Measurements from ENCODE around the gene TENT5C.

The TENT5C gene

DNA sequence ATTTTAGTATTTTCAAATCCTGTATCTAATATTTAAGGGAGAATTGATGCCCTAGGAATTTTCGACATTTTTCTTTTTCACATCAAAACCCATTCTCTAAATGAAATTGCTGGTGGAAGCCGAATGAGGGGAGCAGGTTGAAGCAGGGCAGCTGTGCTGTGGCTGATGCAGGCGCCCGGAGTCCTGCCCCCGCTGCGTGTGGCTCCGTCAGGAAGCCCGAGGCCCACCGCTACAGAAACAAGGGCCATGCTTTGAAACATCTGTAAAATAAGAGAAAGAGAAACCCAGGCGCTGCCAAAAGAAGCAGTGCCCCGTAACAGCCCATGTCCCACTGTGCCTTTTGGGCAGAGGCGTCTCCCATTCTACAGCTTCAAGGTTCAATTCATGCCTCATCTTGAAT is 41.1 kb downstream of the TENT5C start:
- Histone ChIP-seq H3K4me1 (ENCODE audit: control insufficient read depth, insufficient read depth, low read length, poor library complexity, severe bottlenecking) (no peaks in the 10 kb centered on the region), H3K9me3 (ENCODE audit: control insufficient read depth, low read length) (no peaks in the 10 kb centered on the region), H3K4me3 (ENCODE audit: extremely low read depth, insufficient read depth, low read length, poor library complexity, severe bottlenecking) (no peak overlapping the region), H3K27ac (ENCODE audit: low read depth, low read length, severe bottlenecking) (no peak overlapping the region), H3K36me3 (ENCODE audit: control insufficient read depth, insufficient read depth, low read length) (no peaks in the 10 kb centered on the region)
- WGBS, 2 experiments (ENCODE audit: insufficient coverage in 2 of 2): 93 to 95% methylated on average over 7 to 11 of the region's 12 CpGs

DNA sequence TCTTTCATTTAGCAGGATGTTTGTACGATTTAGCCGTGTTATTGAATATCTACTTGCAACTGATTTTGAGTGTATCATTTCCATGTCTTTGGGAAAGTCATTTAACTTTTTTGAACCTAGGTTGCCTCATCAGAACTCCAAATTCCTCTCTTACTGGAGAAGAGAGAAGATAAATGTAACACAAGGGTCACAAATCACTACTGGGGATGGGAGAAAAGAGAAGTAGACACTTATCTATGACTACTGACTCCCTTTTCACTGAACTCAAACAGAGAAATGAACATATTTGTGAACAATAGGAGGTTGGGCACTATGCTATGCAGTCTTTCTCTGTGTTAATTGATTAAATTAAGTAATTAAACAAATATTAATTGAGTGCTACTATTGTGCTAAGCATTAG is 42.2 kb downstream of the TENT5C start:
- H3K4me1 ChIP-seq (ENCODE audit: control insufficient read depth, insufficient read depth, low read length, poor library complexity, severe bottlenecking): peaks cover 3% of the 10 kb centered on the region
- H3K9me3 ChIP-seq (ENCODE audit: control insufficient read depth, low read length): no peaks in the 10 kb centered on the region
- WGBS, 2 experiments (ENCODE audit: insufficient coverage in 2 of 2): no CpG with 5 or more reads among the region's 2 CpGs
- H3K36me3 ChIP-seq (ENCODE audit: control insufficient read depth, insufficient read depth, low read length): no peaks in the 10 kb centered on the region
- H3K4me3 ChIP-seq (ENCODE audit: extremely low read depth, insufficient read depth, low read length, poor library complexity, severe bottlenecking): no peak overlapping the region
- no peak overlapping the region for H3K27ac ChIP-seq (ENCODE audit: low read depth, low read length, severe bottlenecking)

DNA sequence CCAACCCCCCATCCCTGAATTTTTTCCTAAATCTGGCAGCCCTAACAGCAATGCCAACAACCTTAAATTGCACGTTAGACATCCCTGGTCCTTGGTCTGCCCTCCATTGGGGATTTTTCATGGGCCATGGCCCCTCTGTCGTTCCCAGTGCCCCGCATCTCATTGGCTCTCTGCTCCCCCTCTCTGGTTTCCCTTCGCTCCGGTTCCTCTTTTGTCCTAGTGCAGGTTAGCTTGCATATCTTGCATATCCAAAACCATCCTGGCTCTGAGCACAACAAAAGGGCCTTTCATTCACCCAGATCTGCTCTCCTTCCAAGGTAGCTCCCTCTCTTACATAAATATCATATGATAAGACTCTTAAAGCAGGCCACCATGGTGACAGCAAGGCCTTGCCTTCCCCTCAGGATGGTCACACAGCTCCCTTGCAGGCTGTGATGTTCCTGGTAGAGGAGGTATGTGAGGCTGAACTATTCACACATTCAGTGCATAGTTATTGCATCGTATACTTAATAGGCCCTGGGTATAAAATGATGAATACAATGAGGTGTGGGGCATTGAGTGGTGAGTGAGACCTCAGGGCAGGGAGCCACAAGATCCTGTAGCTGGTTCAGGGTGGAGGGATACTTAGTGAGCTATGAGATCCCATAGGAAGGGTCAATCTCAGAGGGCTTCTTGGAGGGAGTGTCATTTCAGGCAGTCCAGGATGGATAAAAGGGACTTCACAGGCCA is 45.2 kb downstream of the TENT5C start:
- Histone ChIP-seq H3K27ac (ENCODE audit: low read depth, low read length, severe bottlenecking) (no peak overlapping the region), H3K4me3 (ENCODE audit: extremely low read depth, insufficient read depth, low read length, poor library complexity, severe bottlenecking) (no peak overlapping the region), H3K9me3 (ENCODE audit: control insufficient read depth, low read length) (no peaks in the 10 kb centered on the region), H3K4me1 (ENCODE audit: control insufficient read depth, insufficient read depth, low read length, poor library complexity, severe bottlenecking) (peaks cover 22% of the 10 kb centered on the region), H3K36me3 (ENCODE audit: control insufficient read depth, insufficient read depth, low read length) (no peaks in the 10 kb centered on the region)
- WGBS, 2 experiments (ENCODE audit: insufficient coverage in 2 of 2): 81 to 82% methylated on average over 5 to 6 of the region's 6 CpGs

DNA sequence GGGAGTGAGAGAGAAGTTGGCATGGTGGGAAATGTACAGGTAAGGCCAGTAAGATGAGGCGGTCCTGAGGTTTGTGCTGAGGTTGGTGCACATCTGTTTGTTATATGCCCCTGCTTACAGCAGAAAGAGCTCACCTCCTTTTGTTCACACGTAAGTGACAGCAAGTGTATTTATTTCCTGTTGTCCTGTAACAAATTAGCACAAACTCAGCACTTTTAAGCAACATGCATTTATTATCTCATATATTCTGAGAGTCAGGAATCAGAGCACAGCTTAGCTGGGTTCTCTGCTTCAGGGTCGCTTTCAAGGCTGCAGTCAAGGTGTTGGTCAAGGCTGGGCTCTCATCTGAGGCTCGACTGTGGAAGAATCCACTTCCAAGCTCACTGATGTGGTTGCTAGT is 45.8 kb downstream of the TENT5C start:
- no peak overlapping the region for H3K27ac ChIP-seq (ENCODE audit: low read depth, low read length, severe bottlenecking)
- 93% methylated on average over 2 to 4 of the region's 4 CpGs for WGBS, 2 experiments (ENCODE audit: insufficient coverage in 2 of 2)
- H3K9me3 ChIP-seq (ENCODE audit: control insufficient read depth, low read length): no peaks in the 10 kb centered on the region
- H3K36me3 ChIP-seq (ENCODE audit: control insufficient read depth, insufficient read depth, low read length): no peaks in the 10 kb centered on the region
- no peak overlapping the region for H3K4me3 ChIP-seq (ENCODE audit: extremely low read depth, insufficient read depth, low read length, poor library complexity, severe bottlenecking)
- peaks cover 29% of the 10 kb centered on the region for H3K4me1 ChIP-seq (ENCODE audit: control insufficient read depth, insufficient read depth, low read length, poor library complexity, severe bottlenecking)

DNA sequence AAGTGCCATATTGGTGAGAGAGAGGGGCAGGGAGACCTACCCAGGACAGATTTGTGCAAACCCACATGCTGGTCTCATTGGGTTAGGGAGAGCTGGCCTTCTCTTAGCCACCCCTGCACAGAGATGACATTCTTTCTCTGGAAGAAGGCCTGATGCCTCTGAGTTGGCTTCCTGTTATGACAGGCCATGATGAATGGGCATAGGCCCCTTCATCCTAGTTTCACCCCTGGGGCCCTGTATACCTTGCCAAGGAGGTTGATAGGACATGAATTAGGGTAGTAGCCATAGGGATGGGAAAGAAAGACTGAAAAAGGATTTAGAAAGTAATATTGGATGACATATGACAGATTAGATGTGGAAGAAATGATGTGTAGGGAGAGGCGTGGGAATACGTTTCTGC is 46.6 kb downstream of the TENT5C start:
- H3K4me3 ChIP-seq (ENCODE audit: extremely low read depth, insufficient read depth, low read length, poor library complexity, severe bottlenecking): no peak overlapping the region
- H3K27ac ChIP-seq (ENCODE audit: low read depth, low read length, severe bottlenecking): no peak overlapping the region
- no peaks in the 10 kb centered on the region for H3K9me3 ChIP-seq (ENCODE audit: control insufficient read depth, low read length)
- H3K4me1 ChIP-seq (ENCODE audit: control insufficient read depth, insufficient read depth, low read length, poor library complexity, severe bottlenecking): peaks cover 37% of the 10 kb centered on the region
- no peaks in the 10 kb centered on the region for H3K36me3 ChIP-seq (ENCODE audit: control insufficient read depth, insufficient read depth, low read length)
- 98 to 100% methylated on average over 2 of the region's 2 CpGs for WGBS, 2 experiments (ENCODE audit: insufficient coverage in 2 of 2)

DNA sequence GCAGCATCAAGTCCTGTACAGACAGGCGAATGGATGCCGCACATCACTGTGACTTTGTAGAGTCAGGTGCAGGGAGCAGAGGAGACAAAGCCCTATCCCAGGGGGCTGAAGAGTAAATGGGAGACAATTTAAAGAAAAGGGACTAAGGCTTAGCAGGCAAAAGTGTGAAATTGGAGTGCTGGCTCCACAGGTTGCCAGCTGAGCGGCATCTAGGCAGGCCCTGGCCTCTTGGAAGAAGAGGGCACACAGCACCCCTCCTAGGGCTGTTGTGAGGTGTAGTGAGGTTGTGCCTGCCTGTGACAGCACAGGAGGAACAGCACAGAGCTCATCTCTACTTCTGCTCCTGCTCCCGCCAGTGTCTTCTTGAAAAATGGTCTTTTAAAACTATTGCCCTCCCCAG is 47.3 kb downstream of the TENT5C start:
- WGBS, 2 experiments (ENCODE audit: insufficient coverage in 2 of 2): 92% methylated on average over 2 to 4 of the region's 4 CpGs
- H3K27ac ChIP-seq (ENCODE audit: low read depth, low read length, severe bottlenecking): no peak overlapping the region
- no peak overlapping the region for H3K4me3 ChIP-seq (ENCODE audit: extremely low read depth, insufficient read depth, low read length, poor library complexity, severe bottlenecking)
- H3K36me3 ChIP-seq (ENCODE audit: control insufficient read depth, insufficient read depth, low read length): no peaks in the 10 kb centered on the region
- H3K9me3 ChIP-seq (ENCODE audit: control insufficient read depth, low read length): no peaks in the 10 kb centered on the region
- peaks cover 39% of the 10 kb centered on the region for H3K4me1 ChIP-seq (ENCODE audit: control insufficient read depth, insufficient read depth, low read length, poor library complexity, severe bottlenecking)

DNA sequence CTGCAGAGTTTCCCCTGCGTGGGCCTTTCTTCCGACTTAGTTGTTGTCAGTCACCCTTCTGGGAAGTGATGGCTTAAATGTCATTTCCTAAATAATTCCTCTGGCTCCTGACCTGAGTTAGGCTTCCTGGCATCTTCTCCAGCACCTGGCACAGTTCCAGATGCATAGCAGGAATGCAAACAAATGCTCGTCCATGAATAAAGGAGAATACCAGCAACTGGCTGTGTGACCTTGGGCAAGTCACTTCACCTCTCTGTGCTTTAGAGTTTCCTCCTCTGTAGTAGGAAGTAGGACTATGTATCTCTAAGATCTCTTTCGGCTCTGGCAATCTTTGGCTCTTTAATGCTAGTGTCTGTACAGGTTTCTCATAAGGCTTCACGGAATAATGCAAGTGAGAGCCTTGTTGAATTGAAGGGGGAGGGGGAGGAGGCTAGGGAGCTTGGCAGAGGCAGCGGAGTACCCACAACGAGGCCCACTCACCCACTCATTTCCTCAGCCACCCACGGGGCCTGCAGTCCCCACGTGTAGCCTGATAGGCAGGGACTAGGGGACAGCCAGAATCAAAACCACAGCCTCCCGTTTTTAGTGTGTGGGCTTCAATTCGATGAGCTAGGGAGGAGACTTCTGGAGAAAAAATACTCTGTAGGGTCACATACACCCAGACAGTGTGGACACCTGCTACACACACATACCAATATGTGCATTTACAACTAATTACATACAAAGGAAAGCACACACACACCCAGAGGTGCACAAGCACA is 48.1 kb downstream of the TENT5C start:
- 82 to 86% methylated on average over 1 to 4 of the region's 11 CpGs for WGBS, 2 experiments (ENCODE audit: insufficient coverage in 2 of 2)
- no peak overlapping the region for H3K27ac ChIP-seq (ENCODE audit: low read depth, low read length, severe bottlenecking)
- no peak overlapping the region for H3K4me3 ChIP-seq (ENCODE audit: extremely low read depth, insufficient read depth, low read length, poor library complexity, severe bottlenecking)
- H3K4me1 ChIP-seq (ENCODE audit: control insufficient read depth, insufficient read depth, low read length, poor library complexity, severe bottlenecking): peaks cover 39% of the 10 kb centered on the region
- H3K36me3 ChIP-seq (ENCODE audit: control insufficient read depth, insufficient read depth, low read length): no peaks in the 10 kb centered on the region
- H3K9me3 ChIP-seq (ENCODE audit: control insufficient read depth, low read length): no peaks in the 10 kb centered on the region

DNA sequence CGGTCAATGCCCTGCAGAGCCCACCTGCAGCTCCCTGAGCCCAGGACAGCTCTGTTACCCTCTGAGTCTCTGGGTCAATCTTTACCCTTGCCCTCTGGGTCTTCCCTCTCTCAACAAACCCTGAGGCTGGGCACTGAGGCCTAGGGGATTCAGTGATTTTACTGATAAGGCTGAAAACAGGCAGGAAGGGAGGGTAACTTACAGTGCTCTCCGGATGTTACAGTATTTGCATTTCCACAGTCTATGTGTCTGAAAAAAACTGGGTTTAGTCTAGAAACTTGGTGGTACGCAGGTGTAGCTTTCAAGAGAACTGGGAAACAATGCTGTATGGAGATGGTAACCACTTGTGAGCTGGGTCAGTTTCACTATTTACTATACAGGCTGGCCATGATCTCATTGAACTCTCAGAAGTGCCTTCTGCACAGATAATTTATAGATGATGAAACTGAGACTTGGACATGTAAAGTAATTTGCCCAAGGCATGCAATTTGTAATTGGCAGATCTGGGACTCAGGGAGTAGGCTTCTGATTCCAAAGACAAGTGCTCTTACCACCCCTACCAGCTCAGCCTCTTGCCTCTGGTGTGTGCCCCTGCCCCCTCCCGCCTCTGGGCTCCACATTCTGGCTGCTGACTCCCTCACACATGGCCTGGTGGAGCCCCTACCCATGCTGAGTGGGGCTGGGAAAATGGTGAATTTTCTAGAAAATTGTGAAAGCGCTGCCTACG is 48.8 kb downstream of the TENT5C start:
- Histone ChIP-seq H3K4me3 (ENCODE audit: extremely low read depth, insufficient read depth, low read length, poor library complexity, severe bottlenecking) (no peak overlapping the region), H3K36me3 (ENCODE audit: control insufficient read depth, insufficient read depth, low read length) (no peaks in the 10 kb centered on the region), H3K4me1 (ENCODE audit: control insufficient read depth, insufficient read depth, low read length, poor library complexity, severe bottlenecking) (peaks cover 40% of the 10 kb centered on the region), H3K27ac (ENCODE audit: low read depth, low read length, severe bottlenecking) (no peak overlapping the region), H3K9me3 (ENCODE audit: control insufficient read depth, low read length) (no peaks in the 10 kb centered on the region)
- 76 to 98% methylated on average over 5 to 6 of the region's 6 CpGs for WGBS, 2 experiments (ENCODE audit: insufficient coverage in 2 of 2)

DNA sequence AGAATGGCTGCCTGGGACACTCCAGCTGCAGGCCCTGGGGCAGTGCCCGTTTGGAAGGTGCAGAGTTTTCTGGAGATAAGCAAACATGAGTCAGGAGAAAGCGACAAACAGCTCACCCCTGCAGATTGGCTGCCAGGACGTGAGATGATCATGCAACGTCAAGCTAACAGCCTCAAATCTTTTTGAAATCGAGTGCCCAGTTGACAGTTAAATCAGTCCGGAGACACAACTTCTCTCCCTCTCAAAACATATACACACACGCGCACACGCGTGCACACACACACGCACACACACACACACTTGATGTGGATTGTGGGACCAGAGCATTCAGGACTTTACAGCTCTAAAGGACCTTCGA is 49.4 kb downstream of the TENT5C start:
- WGBS, 2 experiments (ENCODE audit: insufficient coverage in 2 of 2): 79 to 93% methylated on average over 8 to 9 of the region's 12 CpGs
- H3K9me3 ChIP-seq (ENCODE audit: control insufficient read depth, low read length): no peaks in the 10 kb centered on the region
- no peaks in the 10 kb centered on the region for H3K36me3 ChIP-seq (ENCODE audit: control insufficient read depth, insufficient read depth, low read length)
- peaks cover 41% of the 10 kb centered on the region for H3K4me1 ChIP-seq (ENCODE audit: control insufficient read depth, insufficient read depth, low read length, poor library complexity, severe bottlenecking)
- no peak overlapping the region for H3K4me3 ChIP-seq (ENCODE audit: extremely low read depth, insufficient read depth, low read length, poor library complexity, severe bottlenecking)
- no peak overlapping the region for H3K27ac ChIP-seq (ENCODE audit: low read depth, low read length, severe bottlenecking)

DNA sequence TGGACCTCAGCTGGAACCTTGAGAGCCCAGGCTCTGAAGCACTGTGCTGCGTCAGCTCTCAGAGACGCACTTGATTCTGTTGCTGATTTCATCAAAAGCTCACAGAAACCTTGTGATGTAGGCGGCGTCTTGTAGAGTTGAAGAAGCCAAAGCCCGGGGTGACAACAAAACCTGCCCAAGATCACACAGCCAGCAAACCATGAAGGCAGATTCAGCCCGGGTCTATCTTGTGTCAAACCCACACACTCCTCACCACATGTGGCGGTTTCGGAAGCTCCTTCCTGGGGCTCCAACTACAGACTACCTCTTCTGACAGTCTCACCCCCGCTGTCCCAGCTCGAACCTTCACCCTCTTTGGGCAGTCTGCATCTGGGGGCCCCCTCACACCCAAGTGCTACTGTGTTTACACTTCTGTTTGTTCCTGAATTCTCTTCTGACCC is 50.4 kb downstream of the TENT5C start:
- H3K4me3 ChIP-seq (ENCODE audit: extremely low read depth, insufficient read depth, low read length, poor library complexity, severe bottlenecking): no peak overlapping the region
- peaks cover 41% of the 10 kb centered on the region for H3K4me1 ChIP-seq (ENCODE audit: control insufficient read depth, insufficient read depth, low read length, poor library complexity, severe bottlenecking)
- no peaks in the 10 kb centered on the region for H3K9me3 ChIP-seq (ENCODE audit: control insufficient read depth, low read length)
- peak overlapping the region; percentile 69 for H3K27ac ChIP-seq (ENCODE audit: low read depth, low read length, severe bottlenecking)
- H3K36me3 ChIP-seq (ENCODE audit: control insufficient read depth, insufficient read depth, low read length): no peaks in the 10 kb centered on the region
- 86 to 88% methylated on average over 9 to 10 of the region's 10 CpGs for WGBS, 2 experiments (ENCODE audit: insufficient coverage in 2 of 2)
